ENCODE results near the gene KLF13. TPM values are rescaled to one million over a fixed set of nuclear protein-coding genes. Genes with fewer than 3 reads are reported as not detected.
A peak's percentile ranks its signal among the peaks of the same experiment; 100 is the strongest.

KLF13 gene
- total RNA-seq, 1 experiment from 2014 or later: 78.6 TPM

- in situ Hi-C loops (cut with HindIII; ENCODE audit: low pct_unique_long_range_greater_than_20kb, low sequenced_read_pairs): no loop called here
- TF ChIP-seq CTCF (IDR thresholded peaks at IDR 0.05): no peak
- TF ChIP-seq REST (IDR thresholded peaks at IDR 0.05; ENCODE audit: insufficient read depth in 1 of 2, low read depth in 2 of 2, low read length in 1 of 2): no peak
- no peak for TF ChIP-seq POLR2AphosphoS5 (IDR thresholded peaks at IDR 0.05; ENCODE audit: low read depth, low read length)
- no peak for TF ChIP-seq TCF7L2 (IDR thresholded peaks at IDR 0.05; ENCODE audit: low read depth, low read length)
- TF ChIP-seq SIN3A (IDR thresholded peaks at IDR 0.05; ENCODE audit: borderline replicate concordance, insufficient read depth, low read depth, low read length): no peak
- ChIA-PET CTCF (no interaction called here), POLR2A (no interaction called here)
- DNase-seq (ENCODE audit: low read depth, low spot score): no peak
- Histone ChIP-seq H3K36me3 (ENCODE audit: control insufficient read depth, insufficient read depth, low read length) (no peaks in the 10 kb centered on the region), H3K27me3 (ENCODE audit: control insufficient read depth, insufficient read depth, low read length) (no peaks in the 10 kb centered on the region), H3K9me3 (ENCODE audit: control insufficient read depth, insufficient read depth, low read depth, low read length) (no peaks in the 10 kb centered on the region), H3K4me1 (ENCODE audit: control insufficient read depth, insufficient read depth, low read length) (peaks cover 7% of the 10 kb centered on the region), H3K27ac (ENCODE audit: low read length) (peak overlapping the region; percentile 52), H3K4me3 (ENCODE audit: low read depth in 2 of 2, low read length in 2 of 2) (peak overlapping the region; percentile 58 to 79)
- BruUV-seq (replicated peaks): no TSS peak
- no peak for ATAC-seq
- intact Hi-C loops (cut with micrococcal nuclease; ENCODE audit: unreplicated experiment): loop anchor here (10.0 kb wide), 1 partner anchor 110 kb away; no protein-coding TSS in a partner anchor
These were observed 1.6 kb upstream of the KLF13 start for GRCh38 chr15:31324806-31325594.

GRCh38 chr15:31325595-31326155 lies 960 bp upstream of the KLF13 start:
- TF ChIP-seq POLR2AphosphoS5 (IDR thresholded peaks at IDR 0.05; ENCODE audit: low read depth, low read length): no peak
- TF ChIP-seq TCF7L2 (IDR thresholded peaks at IDR 0.05; ENCODE audit: low read depth, low read length): no peak
- ChIA-PET POLR2A (no interaction called here), CTCF (no interaction called here)
- no peaks in the 10 kb centered on the region for H3K36me3 ChIP-seq (ENCODE audit: control insufficient read depth, insufficient read depth, low read length)
- in situ Hi-C loops (cut with HindIII; ENCODE audit: low pct_unique_long_range_greater_than_20kb, low sequenced_read_pairs): no loop called here
- intact Hi-C loops (cut with micrococcal nuclease; ENCODE audit: unreplicated experiment): loop anchor here (10.0 kb wide), 1 partner anchor 111 kb away; no protein-coding TSS in a partner anchor
- H3K4me1 ChIP-seq (ENCODE audit: control insufficient read depth, insufficient read depth, low read length): peaks cover 13% of the 10 kb centered on the region
- H3K27me3 ChIP-seq (ENCODE audit: control insufficient read depth, insufficient read depth, low read length): no peaks in the 10 kb centered on the region
- DNase-seq (ENCODE audit: low read depth, low spot score) (no peak), ATAC-seq (no peak)
- peak overlapping the region; percentile 52 for H3K27ac ChIP-seq (ENCODE audit: low read length)
- peak overlapping the region; percentile 58 to 79 for H3K4me3 ChIP-seq (ENCODE audit: low read depth in 2 of 2, low read length in 2 of 2)
- no peaks in the 10 kb centered on the region for H3K9me3 ChIP-seq (ENCODE audit: control insufficient read depth, insufficient read depth, low read depth, low read length)
- no TSS peak for BruUV-seq (replicated peaks)
